Endothelial cell of hepatic sinusoid (primary cell): ENCODE measurements around the gene FGA.

ENCODE experiments used
- in situ Hi-C: cut with HindIII; loops from 2 replicates; pipeline ENCODE4 v1.10.0; 2017; ENCODE audit warnings: low sequenced_read_pairs

Gene FGA

GRCh38 chr4:154590329-154591006, at the start of gene FGA:
Gene FGA, minus strand, starts transcription at chr4:154590742. Its CDS starts 55 bp downstream, at chr4:154590687.
- in situ Hi-C loops: no loop called here

DNA sequence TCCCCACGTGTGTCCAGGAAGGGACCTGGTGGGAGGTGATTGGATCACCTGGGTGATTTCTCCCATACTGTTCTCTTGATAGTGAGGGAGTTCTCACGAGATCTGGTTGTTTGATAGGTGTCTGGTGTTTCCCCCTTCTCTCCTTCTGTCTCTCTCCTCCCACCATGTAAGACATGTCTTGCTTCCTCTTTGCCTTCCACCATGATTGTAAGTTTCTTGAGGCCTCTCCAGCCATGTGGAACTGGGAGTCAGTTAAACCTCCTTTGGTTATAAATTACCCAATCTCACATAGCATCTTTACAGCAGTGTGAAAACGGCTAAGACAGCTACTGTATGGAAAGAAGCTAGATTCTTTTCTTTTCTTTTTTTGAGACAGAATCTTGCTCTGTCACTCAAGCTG, 43.5 kb upstream of the FGA start:
- in situ Hi-C loops: no loop called here

- in situ Hi-C loops: no loop called here
These were observed 41.3 kb upstream of the FGA start for GRCh38 chr4:154631828-154632227.

- in situ Hi-C loops: no loop called here
These were observed 39.8 kb upstream of the FGA start for GRCh38 chr4:154630324-154630723.

GRCh38 chr4:154626793-154627484, 36.4 kb upstream of the FGA start:
- in situ Hi-C loops: no loop called here

DNA sequence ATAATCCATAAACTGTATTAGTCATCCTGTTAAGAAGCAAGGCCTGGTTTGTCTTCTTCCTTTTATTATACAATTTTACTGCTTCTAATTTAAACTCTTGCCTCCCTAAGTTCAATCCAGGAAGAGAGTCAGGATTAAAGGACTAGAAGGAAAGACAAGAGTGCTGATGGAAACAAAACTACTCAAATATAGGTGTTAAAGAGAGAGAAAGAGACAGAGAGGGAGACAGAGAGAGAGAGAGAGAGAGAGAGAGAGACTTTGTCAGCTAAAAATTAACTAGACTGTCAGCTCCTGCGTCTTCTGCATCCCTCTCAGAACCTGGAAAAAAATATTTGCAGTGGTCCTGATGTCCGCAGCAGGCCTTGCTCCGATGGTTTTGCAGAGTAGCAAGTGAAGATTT, 35.4 kb upstream of the FGA start:
- in situ Hi-C loops: no loop called here

DNA sequence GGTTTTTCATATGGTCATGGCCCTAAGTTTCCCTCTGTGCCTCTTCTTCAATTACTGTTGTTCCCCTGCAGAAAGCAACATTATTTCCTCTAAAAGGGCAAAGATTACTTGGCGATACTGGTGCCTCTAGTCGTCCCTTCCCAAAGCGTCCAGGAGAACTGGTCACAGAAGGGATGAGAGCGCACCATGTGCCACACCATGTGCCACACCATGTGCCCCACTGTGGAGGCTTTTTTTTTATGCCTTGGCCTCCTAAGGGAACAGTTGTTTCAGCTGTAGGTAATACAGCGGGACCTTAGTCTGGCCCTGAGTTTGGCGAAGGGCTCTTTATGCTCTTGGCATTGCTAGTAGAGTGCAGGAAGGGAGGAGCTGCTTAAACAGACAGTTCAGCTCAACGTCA, 33.5 kb upstream of the FGA start:
- in situ Hi-C loops: no loop called here

DNA sequence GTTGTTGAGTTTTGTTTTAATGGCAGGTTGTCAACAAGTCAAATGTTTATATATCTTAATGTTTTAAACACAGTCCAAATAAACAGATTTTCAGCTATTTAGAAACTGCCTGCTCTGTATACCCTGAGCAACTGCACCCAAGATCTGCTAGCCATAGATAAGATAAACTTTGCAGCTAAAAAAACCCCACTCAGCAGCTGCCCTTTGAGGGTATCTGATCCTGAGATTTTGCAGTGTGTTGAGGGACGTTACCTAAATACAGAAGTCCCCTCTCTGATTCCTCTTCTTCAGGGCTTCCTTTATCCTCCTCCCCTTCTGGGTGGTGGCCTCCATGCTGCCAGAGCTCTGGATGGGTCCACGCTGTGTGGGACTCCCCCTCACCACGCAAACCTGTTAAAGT, 32.9 kb upstream of the FGA start:
- in situ Hi-C loops: no loop called here

GRCh38 chr4:154622598-154622997, 32.1 kb upstream of the FGA start:
- in situ Hi-C loops: no loop called here

GRCh38 chr4:154620111-154620510, 29.6 kb upstream of the FGA start:
- in situ Hi-C loops: no loop called here

GRCh38 chr4:154618708-154619315, 28.3 kb upstream of the FGA start:
- in situ Hi-C loops: no loop called here

GRCh38 chr4:154617820-154618317, 27.3 kb upstream of the FGA start:
- in situ Hi-C loops: no loop called here

GRCh38 chr4:154616731-154617130, 26.2 kb upstream of the FGA start:
- in situ Hi-C loops: no loop called here

- in situ Hi-C loops: no loop called here
These were observed 25.7 kb upstream of the FGA start for GRCh38 chr4:154616287-154616686.

GRCh38 chr4:154615211-154615610, 24.7 kb upstream of the FGA start:
- in situ Hi-C loops: no loop called here

DNA sequence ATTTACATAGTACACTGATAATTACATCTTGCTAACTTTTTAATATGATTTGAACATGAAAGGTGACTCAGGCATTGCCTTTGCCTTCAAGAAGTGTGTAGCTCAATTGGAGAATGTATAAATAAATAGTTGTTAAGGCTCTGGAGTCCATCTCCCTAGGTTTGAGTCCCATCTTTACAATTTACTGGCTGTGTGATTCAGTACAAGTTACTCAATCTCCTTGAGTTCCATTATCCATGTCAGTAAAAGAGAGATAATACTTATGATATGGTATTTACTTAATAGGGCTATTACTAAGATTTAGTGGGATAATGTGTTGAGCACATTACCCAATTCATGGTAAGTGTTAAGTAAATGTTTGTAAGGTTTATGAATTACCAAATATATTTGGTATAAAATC, 23.8 kb upstream of the FGA start:
- in situ Hi-C loops: loop anchor here (5.0 kb wide), 1 partner anchor 103 kb away; no protein-coding TSS in a partner anchor

DNA sequence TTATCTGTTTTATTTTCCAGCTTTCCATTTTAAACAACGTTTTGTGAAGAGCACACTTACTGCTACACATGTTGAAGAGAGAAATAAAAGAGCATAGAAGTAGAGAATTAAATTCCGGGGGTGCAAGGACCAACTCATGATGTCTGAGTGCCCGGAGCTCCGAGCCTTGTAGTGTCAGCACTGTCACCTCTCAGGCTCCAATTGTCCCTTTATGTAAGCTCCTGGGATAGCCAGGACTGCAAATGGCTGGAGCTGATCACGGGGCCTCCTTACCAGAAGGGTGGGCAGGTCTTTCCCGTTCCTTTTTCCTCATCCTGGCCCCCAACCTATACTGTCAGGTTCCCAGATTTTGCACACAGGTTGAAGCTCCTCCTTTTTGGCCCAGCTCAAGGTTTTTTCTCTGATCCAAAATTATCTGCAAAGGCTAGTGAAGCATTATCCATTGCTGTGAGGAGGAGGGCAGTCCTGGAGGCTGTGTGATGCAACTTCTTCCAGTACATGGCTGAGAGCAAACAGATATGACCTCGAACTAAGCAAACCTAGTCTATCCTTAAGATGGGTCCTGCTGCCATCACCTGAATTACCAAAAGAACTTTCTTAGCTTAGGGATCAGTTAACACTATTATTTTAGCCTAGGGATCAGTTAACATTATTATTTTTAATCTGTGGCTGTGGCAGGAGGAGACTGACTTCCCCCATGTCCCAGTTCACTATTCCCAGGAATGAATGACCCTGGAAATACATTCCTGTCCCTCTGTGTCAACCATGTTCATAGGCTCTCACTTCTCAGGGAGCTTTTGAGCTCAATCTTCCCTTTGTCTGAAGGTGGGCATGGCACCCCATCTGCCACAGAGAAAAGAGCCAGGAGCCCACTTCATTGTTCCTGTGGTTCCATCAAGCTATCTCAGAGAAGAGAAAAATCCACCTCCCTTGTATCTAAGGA, 22.2 kb upstream of the FGA start, which contains the start of gene FGG:
Gene FGG (minus strand): TSS at position 185 of the 943 bp plus-strand sequence. CDS start 47 bp downstream, at position 138.
- in situ Hi-C loops: loop anchor here (5.0 kb wide), 1 partner anchor 105 kb away; no protein-coding TSS in a partner anchor

DNA sequence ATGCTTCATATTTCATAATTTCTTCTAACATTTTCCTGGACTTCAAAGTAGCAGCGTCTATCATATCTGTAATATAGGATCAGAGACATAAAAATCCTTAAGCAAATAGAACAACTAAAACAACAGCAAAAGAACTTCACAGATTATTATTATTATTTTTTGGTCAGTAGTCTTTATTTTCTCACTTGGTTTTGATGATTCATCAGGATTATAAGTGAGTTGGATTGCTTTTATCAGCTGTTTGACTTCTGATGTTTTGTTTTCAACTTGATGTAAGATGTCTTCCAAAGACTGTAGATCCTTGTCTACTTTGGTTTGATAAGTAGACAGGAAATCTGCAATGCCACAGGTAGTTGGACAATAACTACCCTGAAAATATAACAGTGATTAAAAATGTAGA, 21.3 kb upstream of the FGA start:
- in situ Hi-C loops: loop anchor here (5.0 kb wide), 1 partner anchor 105 kb away; no protein-coding TSS in a partner anchor

- in situ Hi-C loops: loop anchor here (5.0 kb wide), 1 partner anchor 107 kb away; no protein-coding TSS in a partner anchor
These were observed 20.0 kb upstream of the FGA start for GRCh38 chr4:154610582-154610981.

- in situ Hi-C loops: no loop called here
These were observed 19.0 kb upstream of the FGA start for GRCh38 chr4:154609532-154609931.
